ENCODE measurements around the gene RABEPK. TPM values are rescaled to one million over a fixed set of nuclear protein-coding genes. Genes with fewer than 3 reads are reported as not detected.
A peak's percentile ranks its signal among the peaks of the same experiment; 100 is the strongest.
"Not testable (repeated sequence)": the region's sequence is repeated elsewhere in the genome, so short reads cannot be mapped to it uniquely, and the experiment has no call there.

Gene RABEPK
- total and polyA plus RNA-seq, 8 donors: 13.9 to 28.4 (median 24.0) TPM

GRCh38 chr9:125233678-125234077, 33.3 kb downstream of the RABEPK start:
- TF ChIP-seq CTCF (IDR thresholded peaks at IDR 0.05): no peak
- Histone ChIP-seq H3K36me3 (peaks cover 6 to 87% of the 10 kb centered on the region in 2 donors), H3K27ac (peak overlapping the region in 1 of 2 donors; percentile 14), H3K9me3 (no peaks in the 10 kb centered on the region), H3K27me3 (no peaks in the 10 kb centered on the region), H3K4me3 (no peak overlapping the region), H3K4me1 (peaks cover 30 to 46% of the 10 kb centered on the region in 2 donors)
- DNase-seq: no peak
- peak; percentile 70 for ATAC-seq
- intact Hi-C loops (cut with DNase I): no loop called here

GRCh38 chr9:125234099-125234498, 33.8 kb downstream of the RABEPK start:
- H3K9me3 ChIP-seq; DNase-seq; H3K4me3 ChIP-seq; intact Hi-C loops (cut with DNase I); H3K27me3 ChIP-seq; ATAC-seq: not testable (repeated sequence)
- Histone ChIP-seq H3K27ac (peak overlapping the region in 1 of 2 donors; percentile 14), H3K36me3 (peaks cover 6 to 87% of the 10 kb centered on the region in 2 donors), H3K4me1 (peaks cover 34 to 50% of the 10 kb centered on the region in 2 donors)

- TF ChIP-seq CTCF (IDR thresholded peaks at IDR 0.05): no peak
- intact Hi-C loops (cut with DNase I): no loop called here
- DNase-seq: no peak
- H3K4me3 ChIP-seq: peak overlapping the region in 1 of 2 donors; percentile 80
- no peak for ATAC-seq
- peaks cover 6 to 83% of the 10 kb centered on the region in 2 donors for H3K36me3 ChIP-seq
- H3K4me1 ChIP-seq: peaks cover 38 to 56% of the 10 kb centered on the region in 2 donors
- H3K9me3 ChIP-seq: no peaks in the 10 kb centered on the region
- no peaks in the 10 kb centered on the region for H3K27me3 ChIP-seq
- peak overlapping the region in 1 of 2 donors; percentile 2 for H3K27ac ChIP-seq
Measured at GRCh38 chr9:125235804-125236519, 35.6 kb downstream of the RABEPK start.

- H3K27ac ChIP-seq; H3K27me3 ChIP-seq; ATAC-seq; H3K9me3 ChIP-seq; DNase-seq; intact Hi-C loops (cut with DNase I): not testable (repeated sequence)
- H3K36me3 ChIP-seq: peaks cover 6 to 76% of the 10 kb centered on the region in 2 donors
- peak overlapping the region in 1 of 2 donors; percentile 80 for H3K4me3 ChIP-seq
- peaks cover 38 to 56% of the 10 kb centered on the region in 2 donors for H3K4me1 ChIP-seq
Measured at GRCh38 chr9:125236520-125237159, 36.3 kb downstream of the RABEPK start.

GRCh38 chr9:125238127-125238914, 38.0 kb downstream of the RABEPK start:
- Histone ChIP-seq H3K36me3 (peaks cover 6 to 66% of the 10 kb centered on the region in 2 donors), H3K4me1 (peaks cover 43 to 72% of the 10 kb centered on the region in 2 donors), H3K9me3 (no peaks in the 10 kb centered on the region), H3K27me3 (no peaks in the 10 kb centered on the region), H3K27ac (no peak overlapping the region), H3K4me3 (peak overlapping the region; percentile 80 to 99)
- DNase-seq (no peak), ATAC-seq (no peak)
- no peak for TF ChIP-seq CTCF (IDR thresholded peaks at IDR 0.05)
- intact Hi-C loops (cut with DNase I): no loop called here

All from left lung (tissue), 10 donors.